Measurements from ENCODE around the gene GRIN1.

The GRIN1 gene

DNA sequence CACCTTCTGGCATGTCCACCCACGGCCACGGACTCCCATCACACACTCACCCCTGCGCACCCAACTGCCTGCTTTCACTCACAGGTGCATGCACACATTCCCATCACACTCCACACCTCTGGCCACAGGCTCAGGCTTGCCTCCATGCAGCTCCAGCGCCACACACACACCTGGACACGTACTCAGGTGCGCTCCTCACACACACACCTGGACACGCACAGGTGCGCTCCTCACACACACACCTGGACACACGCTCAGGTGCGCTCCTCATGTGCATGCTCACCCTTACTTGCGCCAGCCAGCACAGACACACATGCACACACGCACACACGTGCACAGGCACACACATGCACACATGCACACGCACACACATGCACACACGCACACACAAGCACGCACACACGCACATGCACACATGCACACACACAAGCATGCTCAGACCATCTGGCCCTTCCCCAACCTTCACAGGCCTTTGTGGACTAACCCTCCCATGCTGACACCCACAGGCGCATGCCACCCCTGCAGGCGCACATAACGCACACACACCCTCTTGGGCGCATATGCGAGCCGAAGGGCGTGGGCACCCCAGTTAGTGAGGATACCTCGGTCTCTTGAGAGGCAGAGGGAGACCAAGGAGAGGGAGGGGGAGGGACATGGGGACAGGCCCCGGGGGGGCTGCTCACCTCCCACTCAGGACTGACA, 8.3 kb downstream of the GRIN1 start:
- Histone ChIP-seq H2BK12ac (ENCODE audit: low read length) (peak overlapping the region; percentile 58), H3K27ac (replicated peaks; ENCODE audit: low read length) (no peak overlapping the region), H3K79me1 (ENCODE audit: low read depth, low read length) (peaks cover 2% of the 10 kb centered on the region), H3K23ac (ENCODE audit: low read depth, low read length, poor library complexity) (peak overlapping the region; percentile 97), H3K4me2 (ENCODE audit: insufficient read depth, low read length, poor library complexity, severe bottlenecking) (no peak overlapping the region), H3K27me3 (ENCODE audit: control insufficient read depth in 3 of 3, insufficient read depth in 3 of 3, low read depth in 1 of 3, low read length in 3 of 3) (peaks cover 0 to 58% (median 17%) of the 10 kb centered on the region in 3 experiments), H2BK120ac (ENCODE audit: low read depth, low read length) (no peak overlapping the region), H3K9ac (ENCODE audit: low read depth, low read length, poor library complexity) (peak overlapping the region; percentile 84), H3K14ac (ENCODE audit: low read length) (peak overlapping the region; percentile 84), H4K8ac (ENCODE audit: low read depth, low read length) (no peak overlapping the region), H3K36me3 (replicated peaks in 1 of 2; ENCODE audit: control insufficient read depth in 2 of 2, insufficient read depth in 2 of 2, low read length in 2 of 2) (no peaks in the 10 kb centered on the region), H3K4me1 (ENCODE audit: control insufficient read depth in 2 of 2, insufficient read depth in 1 of 2, low read depth in 1 of 2, low read length in 2 of 2) (no peaks in the 10 kb centered on the region), H4K91ac (ENCODE audit: low read depth, low read length, poor library complexity) (no peak overlapping the region), H2AFZ (ENCODE audit: low read length) (no peak overlapping the region), H3K4me3 (ENCODE audit: low read length in 2 of 2) (peak overlapping the region in 1 of 2 donors; percentile 75), H3K18ac (ENCODE audit: low read length) (peak overlapping the region; percentile 57), H2AK5ac (ENCODE audit: low read depth, low read length) (no peak overlapping the region), H3K4ac (ENCODE audit: low read length) (no peak overlapping the region), H3K9me3 (replicated peaks in 1 of 2; ENCODE audit: control insufficient read depth in 2 of 2, insufficient read depth in 1 of 2, low read depth in 1 of 2, low read length in 2 of 2) (no peaks in the 10 kb centered on the region), H2BK5ac (ENCODE audit: low read length) (no peak overlapping the region), H2BK15ac (ENCODE audit: low read length) (no peak overlapping the region)
- WGBS, 2 donors (ENCODE audit: extremely low coverage in 2 of 2, insufficient read length in 2 of 2, insufficient replicate concordance in 1 of 2), result no CpG with 5 or more reads among the region's 26 CpGs
- no peak for DNase-seq (ENCODE audit: low spot score)

DNA sequence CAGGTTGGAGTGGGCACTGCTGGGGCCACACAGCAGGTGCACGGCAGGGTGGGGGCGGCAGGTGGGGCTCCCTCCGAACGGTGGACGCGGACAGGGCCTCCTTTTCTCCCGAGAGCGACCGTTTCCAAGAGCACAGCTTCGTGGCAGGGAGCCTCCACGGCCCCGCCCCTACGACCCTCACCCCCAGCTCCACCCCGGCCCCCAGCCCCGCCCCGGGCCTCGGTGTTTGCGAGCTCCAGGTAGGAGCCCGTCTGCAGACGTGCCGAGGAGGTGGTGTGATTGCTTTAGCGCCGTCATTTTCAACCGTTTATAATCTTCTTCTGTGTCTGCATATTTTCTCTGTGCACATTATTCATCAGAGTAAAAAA, 8.8 kb downstream of the GRIN1 start:
- H2BK5ac ChIP-seq (ENCODE audit: low read length), result no peak overlapping the region
- peaks cover 0 to 4% of the 10 kb centered on the region in 2 donors for H3K9me3 ChIP-seq (replicated peaks in 1 of 2; ENCODE audit: control insufficient read depth in 2 of 2, insufficient read depth in 1 of 2, low read depth in 1 of 2, low read length in 2 of 2)
- peaks cover 0 to 53% (median 12%) of the 10 kb centered on the region in 3 experiments for H3K27me3 ChIP-seq (ENCODE audit: control insufficient read depth in 3 of 3, insufficient read depth in 3 of 3, low read depth in 1 of 3, low read length in 3 of 3)
- H3K4me1 ChIP-seq (ENCODE audit: control insufficient read depth in 2 of 2, insufficient read depth in 1 of 2, low read depth in 1 of 2, low read length in 2 of 2), result no peaks in the 10 kb centered on the region
- no peak overlapping the region for H3K4ac ChIP-seq (ENCODE audit: low read length)
- no CpG with 5 or more reads among the region's 24 CpGs for WGBS, 2 donors (ENCODE audit: extremely low coverage in 2 of 2, insufficient read length in 2 of 2, insufficient replicate concordance in 1 of 2)
- H2AK5ac ChIP-seq (ENCODE audit: low read depth, low read length), result no peak overlapping the region
- H2BK15ac ChIP-seq (ENCODE audit: low read length), result no peak overlapping the region
- H3K14ac ChIP-seq (ENCODE audit: low read length), result no peak overlapping the region
- no peak overlapping the region for H3K18ac ChIP-seq (ENCODE audit: low read length)
- no peak overlapping the region for H3K4me3 ChIP-seq (ENCODE audit: low read length in 2 of 2)
- H4K8ac ChIP-seq (ENCODE audit: low read depth, low read length), result no peak overlapping the region
- peaks cover 0 to under 1% of the 10 kb centered on the region in 2 donors for H3K36me3 ChIP-seq (replicated peaks in 1 of 2; ENCODE audit: control insufficient read depth in 2 of 2, insufficient read depth in 2 of 2, low read length in 2 of 2)
- no peak overlapping the region for H2AFZ ChIP-seq (ENCODE audit: low read length)
- H3K4me2 ChIP-seq (ENCODE audit: insufficient read depth, low read length, poor library complexity, severe bottlenecking), result no peak overlapping the region
- no peak overlapping the region for H3K9ac ChIP-seq (ENCODE audit: low read depth, low read length, poor library complexity)
- no peak overlapping the region for H4K91ac ChIP-seq (ENCODE audit: low read depth, low read length, poor library complexity)
- no peak for DNase-seq (ENCODE audit: low spot score)
- H3K23ac ChIP-seq (ENCODE audit: low read depth, low read length, poor library complexity), result no peak overlapping the region
- H3K79me1 ChIP-seq (ENCODE audit: low read depth, low read length), result peaks cover 2% of the 10 kb centered on the region
- no peak overlapping the region for H2BK120ac ChIP-seq (ENCODE audit: low read depth, low read length)
- no peak overlapping the region for H2BK12ac ChIP-seq (ENCODE audit: low read length)
- no peak overlapping the region for H3K27ac ChIP-seq (replicated peaks; ENCODE audit: low read length)

GRCh38 chr9:137148242-137148641, 9.3 kb downstream of the GRIN1 start:
- WGBS, 2 donors (ENCODE audit: extremely low coverage in 2 of 2, insufficient read length in 2 of 2, insufficient replicate concordance in 1 of 2), result no CpG with 5 or more reads among the region's 27 CpGs

DNA sequence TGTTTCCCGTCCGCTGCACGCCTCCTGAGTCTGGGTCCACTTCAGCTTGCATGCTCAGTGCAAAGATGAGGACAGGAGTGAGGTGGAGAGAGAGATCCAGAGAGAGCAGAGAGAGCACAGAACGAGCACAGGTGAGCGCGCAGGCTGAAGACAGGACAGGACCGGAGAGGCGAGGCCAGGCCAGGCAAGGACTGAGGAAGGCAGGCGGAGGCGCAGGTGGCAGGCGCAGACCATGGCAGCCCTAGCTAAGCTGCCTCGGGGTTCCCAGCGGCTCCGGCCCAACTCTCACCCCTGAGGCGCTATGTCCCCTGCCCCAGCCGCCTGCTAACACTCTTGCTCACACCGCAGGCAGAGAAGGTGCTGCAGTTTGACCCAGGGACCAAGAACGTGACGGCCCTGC, 9.7 kb downstream of the GRIN1 start:
- Histone ChIP-seq H2BK120ac (ENCODE audit: low read depth, low read length) (no peak overlapping the region), H2AK5ac (ENCODE audit: low read depth, low read length) (no peak overlapping the region), H3K9ac (ENCODE audit: low read depth, low read length, poor library complexity) (no peak overlapping the region), H3K36me3 (replicated peaks in 1 of 2; ENCODE audit: control insufficient read depth in 2 of 2, insufficient read depth in 2 of 2, low read length in 2 of 2) (peaks cover 0 to 2% of the 10 kb centered on the region in 2 donors), H3K18ac (ENCODE audit: low read length) (no peak overlapping the region), H3K4ac (ENCODE audit: low read length) (no peak overlapping the region), H3K23ac (ENCODE audit: low read depth, low read length, poor library complexity) (no peak overlapping the region), H3K4me1 (ENCODE audit: control insufficient read depth in 2 of 2, insufficient read depth in 1 of 2, low read depth in 1 of 2, low read length in 2 of 2) (no peaks in the 10 kb centered on the region), H3K79me1 (ENCODE audit: low read depth, low read length) (peaks cover 2% of the 10 kb centered on the region), H3K27me3 (ENCODE audit: control insufficient read depth in 3 of 3, insufficient read depth in 3 of 3, low read depth in 1 of 3, low read length in 3 of 3) (peaks cover 0 to 44% (median 6%) of the 10 kb centered on the region in 3 experiments), H4K8ac (ENCODE audit: low read depth, low read length) (peak overlapping the region; percentile 43), H3K4me3 (ENCODE audit: low read length in 2 of 2) (no peak overlapping the region), H2BK5ac (ENCODE audit: low read length) (no peak overlapping the region), H4K91ac (ENCODE audit: low read depth, low read length, poor library complexity) (no peak overlapping the region), H3K14ac (ENCODE audit: low read length) (no peak overlapping the region), H2AFZ (ENCODE audit: low read length) (no peak overlapping the region), H3K4me2 (ENCODE audit: insufficient read depth, low read length, poor library complexity, severe bottlenecking) (no peak overlapping the region), H3K9me3 (replicated peaks in 1 of 2; ENCODE audit: control insufficient read depth in 2 of 2, insufficient read depth in 1 of 2, low read depth in 1 of 2, low read length in 2 of 2) (peaks cover 0 to 12% of the 10 kb centered on the region in 2 donors), H2BK12ac (ENCODE audit: low read length) (no peak overlapping the region), H3K27ac (replicated peaks; ENCODE audit: low read length) (no peak overlapping the region), H2BK15ac (ENCODE audit: low read length) (no peak overlapping the region)
- WGBS, 2 donors (ENCODE audit: extremely low coverage in 2 of 2, insufficient read length in 2 of 2, insufficient replicate concordance in 1 of 2), result no CpG with 5 or more reads among the region's 19 CpGs
- DNase-seq (ENCODE audit: low spot score), result no peak

More at GRCh38 chr9:137148242-137148641, 9.3 kb downstream of the GRIN1 start:
- Histone ChIP-seq H3K9ac (ENCODE audit: low read depth, low read length, poor library complexity) (no peak overlapping the region), H3K27me3 (ENCODE audit: control insufficient read depth in 3 of 3, insufficient read depth in 3 of 3, low read depth in 1 of 3, low read length in 3 of 3) (peaks cover 0 to 48% (median 10%) of the 10 kb centered on the region in 3 experiments), H3K14ac (ENCODE audit: low read length) (peak overlapping the region; percentile 56), H3K18ac (ENCODE audit: low read length) (no peak overlapping the region), H2BK12ac (ENCODE audit: low read length) (no peak overlapping the region), H3K4me2 (ENCODE audit: insufficient read depth, low read length, poor library complexity, severe bottlenecking) (no peak overlapping the region), H3K79me1 (ENCODE audit: low read depth, low read length) (peaks cover 2% of the 10 kb centered on the region), H2AFZ (ENCODE audit: low read length) (no peak overlapping the region), H2BK120ac (ENCODE audit: low read depth, low read length) (no peak overlapping the region), H4K8ac (ENCODE audit: low read depth, low read length) (no peak overlapping the region), H2AK5ac (ENCODE audit: low read depth, low read length) (no peak overlapping the region), H3K27ac (replicated peaks; ENCODE audit: low read length) (no peak overlapping the region), H2BK5ac (ENCODE audit: low read length) (no peak overlapping the region), H2BK15ac (ENCODE audit: low read length) (no peak overlapping the region), H3K4me3 (ENCODE audit: low read length in 2 of 2) (no peak overlapping the region), H4K91ac (ENCODE audit: low read depth, low read length, poor library complexity) (no peak overlapping the region), H3K23ac (ENCODE audit: low read depth, low read length, poor library complexity) (no peak overlapping the region), H3K36me3 (replicated peaks in 1 of 2; ENCODE audit: control insufficient read depth in 2 of 2, insufficient read depth in 2 of 2, low read length in 2 of 2) (peaks cover 0 to 2% of the 10 kb centered on the region in 2 donors), H3K9me3 (replicated peaks in 1 of 2; ENCODE audit: control insufficient read depth in 2 of 2, insufficient read depth in 1 of 2, low read depth in 1 of 2, low read length in 2 of 2) (peaks cover 0 to 8% of the 10 kb centered on the region in 2 donors), H3K4ac (ENCODE audit: low read length) (no peak overlapping the region), H3K4me1 (ENCODE audit: control insufficient read depth in 2 of 2, insufficient read depth in 1 of 2, low read depth in 1 of 2, low read length in 2 of 2) (no peaks in the 10 kb centered on the region)
- DNase-seq (ENCODE audit: low spot score), result no peak

Measured in neuronal stem cell (in vitro differentiated cells).